Measurements from ENCODE around the gene CELF4. TPM values are rescaled to one million over a fixed set of nuclear protein-coding genes. Genes with fewer than 3 reads are reported as not detected.

Gene CELF4
- total and polyA plus RNA-seq, 5 donors from 2014 or later: 0.08 to 0.30 (median 0.08) TPM; not detected in 2

- H3K4me1 ChIP-seq (ENCODE audit: control insufficient read depth, insufficient read depth, low read length, poor library complexity, severe bottlenecking): no peaks in the 10 kb centered on the region
- H3K27ac Mint-ChIP-seq: no peak overlapping the region
- H3K4me1 Mint-ChIP-seq: no peaks in the 10 kb centered on the region
- H3K9me3 Mint-ChIP-seq: peaks cover 0 to 8% (median 0%) of the 10 kb centered on the region in 7 donors
- H3K4me3 ChIP-seq (ENCODE audit: low read depth, low read length): no peak overlapping the region
- H3K36me3 Mint-ChIP-seq: peaks cover 3% of the 10 kb centered on the region
- H3K27me3 ChIP-seq (ENCODE audit: control insufficient read depth, insufficient read depth, low read length): no peaks in the 10 kb centered on the region
- H3K27me3 Mint-ChIP-seq: no peaks in the 10 kb centered on the region
- no peak for ATAC-seq (ENCODE audit: low read depth in 2 of 2)
- DNase-seq: no peak
- no peak overlapping the region for H3K27ac ChIP-seq (ENCODE audit: insufficient read depth, low read length, poor library complexity, severe bottlenecking)
- H3K4me3 Mint-ChIP-seq: no peak overlapping the region
- no peaks in the 10 kb centered on the region for H3K36me3 ChIP-seq (ENCODE audit: control insufficient read depth, insufficient read depth, low read length)
- no peaks in the 10 kb centered on the region for H3K9me3 ChIP-seq (ENCODE audit: control insufficient read depth in 2 of 2, low read length in 2 of 2)
Measured at GRCh38 chr18:37497853-37498518, 67.6 kb downstream of the CELF4 start.

DNA sequence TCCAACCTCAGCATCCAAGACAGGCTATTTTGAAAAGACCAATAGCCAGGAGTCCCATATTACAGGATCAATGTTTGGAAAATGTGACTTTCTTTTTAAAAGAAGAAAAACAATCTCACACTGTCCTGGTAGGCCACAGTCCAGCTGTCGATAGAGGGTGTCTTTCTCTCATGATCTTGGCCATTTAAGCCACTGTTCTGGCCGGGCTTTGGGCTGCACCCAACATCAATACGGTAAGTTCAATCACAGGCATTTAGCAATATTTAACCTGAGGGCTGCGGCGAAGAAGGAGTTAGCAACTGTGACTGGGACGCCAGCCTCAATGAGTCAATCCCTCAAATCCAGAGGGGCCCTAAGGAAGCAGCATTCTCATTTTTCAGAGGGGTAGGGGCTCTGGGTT, 69.0 kb downstream of the CELF4 start:
- H3K4me1 ChIP-seq (ENCODE audit: control insufficient read depth, insufficient read depth, low read length, poor library complexity, severe bottlenecking): no peaks in the 10 kb centered on the region
- ATAC-seq (ENCODE audit: low read depth in 2 of 2) (no peak), DNase-seq (no peak)
- Mint-ChIP-seq H3K27me3 (no peaks in the 10 kb centered on the region), H3K27ac (no peak overlapping the region), H3K4me3 (no peak overlapping the region), H3K36me3 (peaks cover 5% of the 10 kb centered on the region), H3K4me1 (no peaks in the 10 kb centered on the region), H3K9me3 (peaks cover 0 to 8% (median 0%) of the 10 kb centered on the region in 7 donors)
- H3K36me3 ChIP-seq (ENCODE audit: control insufficient read depth, insufficient read depth, low read length): no peaks in the 10 kb centered on the region
- no peaks in the 10 kb centered on the region for H3K9me3 ChIP-seq (ENCODE audit: control insufficient read depth in 2 of 2, low read length in 2 of 2)
- H3K27me3 ChIP-seq (ENCODE audit: control insufficient read depth, insufficient read depth, low read length): no peaks in the 10 kb centered on the region
- no peak overlapping the region for H3K27ac ChIP-seq (ENCODE audit: insufficient read depth, low read length, poor library complexity, severe bottlenecking)
- no peak overlapping the region for H3K4me3 ChIP-seq (ENCODE audit: low read depth, low read length)

DNA sequence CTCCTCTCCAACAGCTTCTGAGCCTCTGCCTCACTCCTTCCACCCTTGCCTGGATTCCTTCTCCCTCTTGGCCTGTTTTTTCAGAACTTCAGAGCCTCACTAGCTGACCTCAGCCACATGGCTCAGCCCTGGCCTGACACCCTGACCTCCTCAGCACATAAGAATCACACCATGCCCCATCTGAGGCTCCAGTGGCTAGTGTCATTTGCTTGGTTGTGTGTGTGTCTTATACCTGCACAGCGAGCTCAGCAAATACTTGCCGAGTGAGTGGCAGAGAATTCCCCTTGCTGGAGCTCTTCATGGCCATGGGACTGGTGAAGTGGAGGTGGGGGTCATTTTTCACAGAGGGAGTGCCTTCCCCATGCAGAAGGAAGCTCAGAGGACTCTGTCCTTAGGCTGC, 70.2 kb downstream of the CELF4 start:
- no peaks in the 10 kb centered on the region for H3K27me3 Mint-ChIP-seq
- H3K9me3 Mint-ChIP-seq: peaks cover 0 to 3% (median 0%) of the 10 kb centered on the region in 7 donors
- Histone ChIP-seq H3K36me3 (ENCODE audit: control insufficient read depth, insufficient read depth, low read length) (no peaks in the 10 kb centered on the region), H3K27ac (ENCODE audit: insufficient read depth, low read length, poor library complexity, severe bottlenecking) (no peak overlapping the region), H3K27me3 (ENCODE audit: control insufficient read depth, insufficient read depth, low read length) (no peaks in the 10 kb centered on the region), H3K4me3 (ENCODE audit: low read depth, low read length) (no peak overlapping the region), H3K4me1 (ENCODE audit: control insufficient read depth, insufficient read depth, low read length, poor library complexity, severe bottlenecking) (no peaks in the 10 kb centered on the region), H3K9me3 (ENCODE audit: control insufficient read depth in 2 of 2, low read length in 2 of 2) (no peaks in the 10 kb centered on the region)
- H3K27ac Mint-ChIP-seq: no peak overlapping the region
- no peaks in the 10 kb centered on the region for H3K4me1 Mint-ChIP-seq
- ATAC-seq (ENCODE audit: low read depth in 2 of 2) (no peak), DNase-seq (no peak)
- H3K36me3 Mint-ChIP-seq: peaks cover 5% of the 10 kb centered on the region
- H3K4me3 Mint-ChIP-seq: no peak overlapping the region

GRCh38 chr18:37494406-37494805, 71.2 kb downstream of the CELF4 start:
- no peaks in the 10 kb centered on the region for H3K36me3 ChIP-seq (ENCODE audit: control insufficient read depth, insufficient read depth, low read length)
- ATAC-seq (ENCODE audit: low read depth in 2 of 2): no peak
- Mint-ChIP-seq H3K27me3 (peaks cover 5% of the 10 kb centered on the region), H3K36me3 (peaks cover 5% of the 10 kb centered on the region), H3K9me3 (peaks cover 0 to 3% (median 0%) of the 10 kb centered on the region in 7 donors), H3K4me1 (no peaks in the 10 kb centered on the region), H3K27ac (no peak overlapping the region), H3K4me3 (no peak overlapping the region)
- H3K4me3 ChIP-seq (ENCODE audit: low read depth, low read length): no peak overlapping the region
- no peaks in the 10 kb centered on the region for H3K4me1 ChIP-seq (ENCODE audit: control insufficient read depth, insufficient read depth, low read length, poor library complexity, severe bottlenecking)
- H3K9me3 ChIP-seq (ENCODE audit: control insufficient read depth in 2 of 2, low read length in 2 of 2): no peaks in the 10 kb centered on the region
- DNase-seq: no peak
- no peaks in the 10 kb centered on the region for H3K27me3 ChIP-seq (ENCODE audit: control insufficient read depth, insufficient read depth, low read length)
- no peak overlapping the region for H3K27ac ChIP-seq (ENCODE audit: insufficient read depth, low read length, poor library complexity, severe bottlenecking)

- Mint-ChIP-seq H3K27ac (no peak overlapping the region), H3K27me3 (peaks cover 5% of the 10 kb centered on the region), H3K4me1 (no peaks in the 10 kb centered on the region), H3K4me3 (no peak overlapping the region), H3K36me3 (peaks cover 5% of the 10 kb centered on the region), H3K9me3 (peaks cover 0 to 3% (median 0%) of the 10 kb centered on the region in 7 donors)
- Histone ChIP-seq H3K27ac (ENCODE audit: insufficient read depth, low read length, poor library complexity, severe bottlenecking) (no peak overlapping the region), H3K9me3 (ENCODE audit: control insufficient read depth in 2 of 2, low read length in 2 of 2) (no peaks in the 10 kb centered on the region), H3K36me3 (ENCODE audit: control insufficient read depth, insufficient read depth, low read length) (no peaks in the 10 kb centered on the region), H3K4me3 (ENCODE audit: low read depth, low read length) (no peak overlapping the region), H3K4me1 (ENCODE audit: control insufficient read depth, insufficient read depth, low read length, poor library complexity, severe bottlenecking) (no peaks in the 10 kb centered on the region), H3K27me3 (ENCODE audit: control insufficient read depth, insufficient read depth, low read length) (no peaks in the 10 kb centered on the region)
- no peak for ATAC-seq (ENCODE audit: low read depth in 2 of 2)
- no peak for DNase-seq
Measured at GRCh38 chr18:37493352-37493935, 72.2 kb downstream of the CELF4 start.

GRCh38 chr18:37492952-37493351, 72.6 kb downstream of the CELF4 start:
- Mint-ChIP-seq H3K27me3 (peaks cover 10% of the 10 kb centered on the region), H3K4me3 (no peak overlapping the region), H3K36me3 (peaks cover 5% of the 10 kb centered on the region), H3K27ac (no peak overlapping the region), H3K4me1 (no peaks in the 10 kb centered on the region), H3K9me3 (peaks cover 0 to 3% (median 0%) of the 10 kb centered on the region in 7 donors)
- DNase-seq: no peak
- H3K36me3 ChIP-seq (ENCODE audit: control insufficient read depth, insufficient read depth, low read length): no peaks in the 10 kb centered on the region
- no peak for ATAC-seq (ENCODE audit: low read depth in 2 of 2)
- no peaks in the 10 kb centered on the region for H3K4me1 ChIP-seq (ENCODE audit: control insufficient read depth, insufficient read depth, low read length, poor library complexity, severe bottlenecking)
- H3K27ac ChIP-seq (ENCODE audit: insufficient read depth, low read length, poor library complexity, severe bottlenecking): no peak overlapping the region
- no peaks in the 10 kb centered on the region for H3K9me3 ChIP-seq (ENCODE audit: control insufficient read depth in 2 of 2, low read length in 2 of 2)
- H3K27me3 ChIP-seq (ENCODE audit: control insufficient read depth, insufficient read depth, low read length): peaks cover 3% of the 10 kb centered on the region
- no peak overlapping the region for H3K4me3 ChIP-seq (ENCODE audit: low read depth, low read length)

DNA sequence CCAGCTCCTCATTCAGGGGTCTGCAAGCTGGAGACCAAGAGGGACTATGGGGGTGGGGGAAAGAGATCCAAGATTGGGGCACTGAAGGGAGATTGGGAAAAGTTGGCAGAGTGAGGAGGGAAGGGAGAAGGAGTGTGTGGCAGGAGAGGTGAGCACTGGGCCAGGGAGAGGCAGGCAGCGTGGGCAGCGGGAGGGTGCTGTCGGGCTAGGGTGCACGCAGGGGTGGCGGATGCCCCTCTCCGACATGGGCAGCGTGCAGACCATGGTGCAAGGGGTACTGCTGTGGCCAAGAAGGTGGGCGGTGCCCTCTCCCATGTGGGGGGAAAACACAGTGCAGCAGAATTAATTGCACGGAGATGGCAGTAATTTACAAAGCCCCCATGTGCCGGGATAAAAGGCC, 74.1 kb downstream of the CELF4 start:
- no peak overlapping the region for H3K27ac Mint-ChIP-seq
- no peaks in the 10 kb centered on the region for H3K9me3 ChIP-seq (ENCODE audit: control insufficient read depth in 2 of 2, low read length in 2 of 2)
- H3K36me3 Mint-ChIP-seq: peaks cover 5% of the 10 kb centered on the region
- ATAC-seq (ENCODE audit: low read depth in 2 of 2) (no peak), DNase-seq (no peak)
- peaks cover 0 to 4% (median 1%) of the 10 kb centered on the region in 4 donors for H3K4me1 Mint-ChIP-seq
- no peaks in the 10 kb centered on the region for H3K4me1 ChIP-seq (ENCODE audit: control insufficient read depth, insufficient read depth, low read length, poor library complexity, severe bottlenecking)
- H3K27me3 Mint-ChIP-seq: peaks cover 25% of the 10 kb centered on the region
- no peak overlapping the region for H3K27ac ChIP-seq (ENCODE audit: insufficient read depth, low read length, poor library complexity, severe bottlenecking)
- no peak overlapping the region for H3K4me3 Mint-ChIP-seq
- peaks cover 0 to 6% (median 0%) of the 10 kb centered on the region in 7 donors for H3K9me3 Mint-ChIP-seq
- H3K36me3 ChIP-seq (ENCODE audit: control insufficient read depth, insufficient read depth, low read length): no peaks in the 10 kb centered on the region
- H3K27me3 ChIP-seq (ENCODE audit: control insufficient read depth, insufficient read depth, low read length): peaks cover 9% of the 10 kb centered on the region
- H3K4me3 ChIP-seq (ENCODE audit: low read depth, low read length): no peak overlapping the region

GRCh38 chr18:37489998-37490397, 75.6 kb downstream of the CELF4 start:
- ATAC-seq (ENCODE audit: low read depth in 2 of 2): no peak
- peaks cover 0 to 6% (median 0%) of the 10 kb centered on the region in 7 donors for H3K9me3 Mint-ChIP-seq

More at GRCh38 chr18:37489998-37490397, 75.6 kb downstream of the CELF4 start:
- DNase-seq: no peak
- Mint-ChIP-seq H3K4me1 (peaks cover 0 to 11% (median 2%) of the 10 kb centered on the region in 4 donors), H3K4me3 (no peak overlapping the region), H3K27ac (peak overlapping the region in 1 of 3 donors; percentile 38), H3K27me3 (peaks cover 33% of the 10 kb centered on the region), H3K36me3 (peaks cover 5% of the 10 kb centered on the region)
- Histone ChIP-seq H3K9me3 (ENCODE audit: control insufficient read depth in 2 of 2, low read length in 2 of 2) (no peaks in the 10 kb centered on the region), H3K27ac (ENCODE audit: insufficient read depth, low read length, poor library complexity, severe bottlenecking) (no peak overlapping the region), H3K4me3 (ENCODE audit: low read depth, low read length) (no peak overlapping the region), H3K36me3 (ENCODE audit: control insufficient read depth, insufficient read depth, low read length) (no peaks in the 10 kb centered on the region), H3K27me3 (ENCODE audit: control insufficient read depth, insufficient read depth, low read length) (peaks cover 14% of the 10 kb centered on the region), H3K4me1 (ENCODE audit: control insufficient read depth, insufficient read depth, low read length, poor library complexity, severe bottlenecking) (no peaks in the 10 kb centered on the region)
